GM18907 (cell line): ENCODE results near the gene LGI2.

Experiments used
- ATAC-seq: cut with Tn5 transposase; IDR thresholded peaks from one replicate; pipeline ENCODE4 v1.9.1; 2021; ENCODE audit warnings: mild to moderate bottlenecking, moderate library complexity; ENCODE audit not compliant: unreplicated experiment

Gene LGI2

DNA sequence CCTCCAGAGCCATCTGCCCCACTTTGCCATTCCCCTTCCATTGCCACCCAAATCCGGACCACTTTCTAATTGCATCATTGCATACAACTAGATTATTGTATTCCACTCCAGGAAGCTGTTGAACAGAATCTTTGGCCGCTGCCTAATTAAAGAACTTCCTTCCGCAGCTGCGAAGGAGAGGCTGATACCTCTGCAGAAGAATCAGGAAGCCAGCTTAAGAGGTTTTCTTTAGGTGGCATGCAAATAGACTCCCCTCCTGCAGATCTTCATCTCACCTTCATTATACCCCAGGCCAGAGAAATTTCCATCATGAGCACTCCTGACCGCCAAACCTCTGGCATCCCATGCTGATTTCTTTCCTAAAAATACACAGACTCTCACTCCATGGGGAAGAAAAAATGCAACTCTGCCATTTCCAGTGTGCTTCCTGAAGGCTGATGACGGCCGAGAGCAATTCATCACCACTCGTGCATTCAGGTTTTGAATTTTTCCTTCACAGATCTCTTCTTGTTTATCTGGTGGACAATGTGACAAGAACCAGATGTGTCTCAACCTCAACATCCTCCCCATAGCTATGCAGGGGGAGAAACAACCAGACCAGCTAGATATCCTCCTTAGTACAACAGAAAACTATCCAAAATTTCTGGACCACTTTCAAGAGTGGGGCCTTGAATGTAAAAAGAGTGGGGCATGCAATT, 31.2 kb downstream of the LGI2 start:
- no peak for ATAC-seq

- ATAC-seq, result no peak
Observed at GRCh38 chr4:24995346-24995919, 35.3 kb downstream of the LGI2 start.

- ATAC-seq, result no peak
Observed at GRCh38 chr4:24993551-24994080, 37.1 kb downstream of the LGI2 start.

- ATAC-seq, result no peak
Observed at GRCh38 chr4:24992968-24993367, 37.8 kb downstream of the LGI2 start.

DNA sequence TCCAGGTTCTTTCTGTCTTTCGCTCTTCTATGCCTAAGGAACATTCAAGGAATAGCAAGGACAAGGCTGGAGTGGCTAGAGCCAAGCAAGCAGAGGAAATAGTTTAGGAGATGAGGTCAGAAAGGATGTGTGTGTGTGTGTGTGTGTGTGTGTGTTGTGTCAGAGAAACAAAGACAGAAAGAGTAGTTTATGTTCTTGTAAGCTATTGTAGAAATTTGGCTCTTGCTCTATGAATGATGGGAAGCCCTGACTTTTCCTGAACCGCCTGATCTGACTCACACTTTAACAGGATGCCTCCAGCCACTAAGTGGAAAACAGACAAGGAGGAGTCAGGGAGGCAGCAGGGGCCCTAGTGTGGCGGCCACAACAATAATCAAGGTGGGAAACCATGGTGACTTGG, 39.7 kb downstream of the LGI2 start:
- no peak for ATAC-seq

GRCh38 chr4:24989327-24989726, 41.4 kb downstream of the LGI2 start:
- no peak for ATAC-seq

DNA sequence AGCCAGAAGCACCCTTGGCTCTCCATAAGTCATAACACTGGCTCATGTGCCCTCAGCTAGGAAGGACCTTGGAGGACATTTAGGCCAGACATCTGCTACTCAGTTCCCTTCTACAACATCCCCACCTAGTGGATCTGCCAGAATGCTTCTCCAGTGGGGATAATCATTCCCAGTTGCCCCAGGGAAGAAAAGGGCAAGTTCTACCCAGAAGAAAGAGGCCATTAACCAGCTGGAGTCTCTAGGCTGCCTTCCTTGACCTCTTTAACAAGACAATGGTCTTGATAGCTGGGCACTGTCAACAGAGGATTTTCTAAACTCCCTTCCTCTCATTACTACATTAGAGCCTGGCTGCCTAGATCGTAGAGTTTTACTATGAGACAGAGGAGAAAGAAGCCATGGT, 42.0 kb downstream of the LGI2 start:
- ATAC-seq, result no peak

DNA sequence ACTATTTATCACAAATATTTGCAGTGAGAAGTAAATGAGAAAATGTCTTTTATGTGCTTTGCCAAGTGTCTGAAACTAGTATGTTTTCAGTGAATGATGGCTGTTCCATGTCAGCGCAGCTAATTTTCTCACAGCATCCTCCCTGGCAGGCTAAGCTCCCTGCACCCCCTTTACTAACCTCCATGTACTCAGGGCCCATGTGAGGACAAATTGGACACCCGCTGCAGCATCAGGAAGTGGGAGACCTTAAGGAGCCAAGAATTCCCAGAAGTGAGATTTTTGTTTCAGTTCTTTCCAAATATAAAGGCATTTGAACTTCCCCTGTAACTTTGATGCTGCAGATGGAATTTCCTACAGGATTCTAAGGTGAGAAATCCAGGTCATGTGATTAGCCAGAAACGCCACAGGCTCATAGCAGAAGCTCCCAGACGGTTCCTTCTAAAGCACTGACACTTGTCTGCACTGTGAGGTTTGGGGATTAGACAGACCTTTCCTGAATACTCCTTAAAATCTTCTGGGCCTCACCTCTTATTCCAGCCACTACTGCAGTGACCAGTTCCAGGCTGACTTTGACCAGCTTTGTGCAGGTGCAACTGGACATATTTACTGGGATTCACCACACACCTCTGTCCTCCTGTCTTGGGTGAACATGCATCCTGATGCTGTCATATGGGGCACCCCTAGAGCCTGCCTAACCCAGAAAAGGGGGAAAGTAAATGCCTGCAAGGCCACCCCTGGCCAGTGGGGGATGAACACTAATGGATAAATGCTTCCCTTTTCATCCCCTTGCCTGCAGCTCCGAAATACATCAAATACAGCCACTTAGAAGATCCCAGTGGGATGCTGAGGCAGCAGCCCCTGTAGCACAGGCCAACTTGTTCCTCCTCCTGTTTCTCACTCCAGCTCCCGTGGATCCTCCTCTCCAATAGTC, 45.9 kb downstream of the LGI2 start:
- no peak for ATAC-seq

- no peak for ATAC-seq
Observed at GRCh38 chr4:24980740-24981139, 50.0 kb downstream of the LGI2 start.

GRCh38 chr4:24980064-24980690, 50.6 kb downstream of the LGI2 start:
- peak; percentile 75 for ATAC-seq

- ATAC-seq, result no peak
Observed at GRCh38 chr4:24979554-24979953, 51.2 kb downstream of the LGI2 start.

GRCh38 chr4:24978291-24979075, 52.3 kb downstream of the LGI2 start:
- ATAC-seq, result no peak

DNA sequence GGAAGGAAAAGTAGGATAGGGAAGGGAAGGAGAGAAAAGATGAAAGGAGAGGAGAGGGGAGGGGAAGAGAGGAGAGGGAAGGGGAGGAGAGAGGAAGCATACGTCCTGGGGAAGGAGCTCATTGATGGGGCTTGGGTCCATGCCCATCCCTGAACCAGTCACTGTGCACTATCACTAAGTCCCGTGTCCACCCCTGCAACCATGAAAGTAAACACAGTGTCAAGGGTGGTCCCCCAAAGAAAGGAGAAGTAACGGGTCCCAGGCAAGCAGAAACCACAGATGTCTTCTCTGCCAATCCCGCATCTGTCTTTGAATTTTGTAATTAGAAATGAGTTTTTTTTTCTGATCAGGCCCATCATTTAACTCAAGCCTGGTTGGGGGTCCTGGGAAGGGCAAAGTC, 55.2 kb downstream of the LGI2 start:
- ATAC-seq, result no peak

- no peak for ATAC-seq
Observed at GRCh38 chr4:24973747-24974601, 56.8 kb downstream of the LGI2 start.

- ATAC-seq, result no peak
Observed at GRCh38 chr4:24973404-24973746, 57.4 kb downstream of the LGI2 start.

DNA sequence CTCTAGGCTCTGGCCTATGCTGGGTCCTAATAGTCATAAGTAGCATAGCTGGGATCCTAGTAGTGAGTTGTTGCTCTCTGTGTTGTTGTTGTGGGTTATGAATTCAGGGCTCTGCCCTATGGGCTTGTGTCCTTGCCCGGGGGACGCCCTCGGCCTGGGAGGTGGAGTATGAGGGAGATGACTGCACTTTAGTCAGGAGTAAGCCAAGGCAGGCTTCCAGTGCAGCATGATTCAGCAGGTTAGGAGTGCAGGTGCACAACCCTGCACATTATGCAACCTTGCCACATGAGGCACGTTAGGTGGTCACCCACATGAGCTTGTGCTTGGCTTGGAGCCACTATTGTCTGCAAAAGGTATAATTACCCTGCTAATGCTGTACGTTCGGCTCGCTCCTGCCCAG, 59.6 kb downstream of the LGI2 start:
- ATAC-seq, result no peak

DNA sequence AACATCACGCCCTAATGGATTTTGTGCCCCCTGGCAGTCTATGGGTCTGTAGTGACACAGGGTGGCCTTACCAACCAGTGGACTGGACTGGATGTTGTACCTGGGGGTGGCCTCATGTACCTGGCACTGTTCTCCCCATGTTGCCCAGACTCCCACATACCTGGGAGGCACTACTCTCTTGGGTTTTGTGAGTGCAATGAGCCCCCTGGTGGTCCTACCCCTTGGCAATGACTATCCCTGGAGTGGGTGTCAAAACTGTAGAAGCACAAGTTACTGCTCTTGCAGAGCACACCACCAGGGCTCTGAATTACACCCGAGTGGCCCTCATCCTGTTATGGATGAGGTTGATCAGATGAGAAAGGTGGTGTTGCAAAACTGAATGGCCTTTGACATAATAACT, 60.1 kb downstream of the LGI2 start:
- ATAC-seq, result no peak

GRCh38 chr4:24970191-24970590, 60.6 kb downstream of the LGI2 start:
- no peak for ATAC-seq

- ATAC-seq, result no peak
Observed at GRCh38 chr4:24969486-24969885, 61.3 kb downstream of the LGI2 start.

- no peak for ATAC-seq
Observed at GRCh38 chr4:24968992-24969391, 61.8 kb downstream of the LGI2 start.
